Fibroblast of skin of back (primary cell): ENCODE data around the gene RAD52.
"Not testable (repeated sequence)": the region's sequence is repeated elsewhere in the genome, so short reads cannot be mapped to it uniquely, and the experiment has no call there.

Source experiments
- DNase-seq: peaks from one replicate; pipeline ENCODE4 v3.0.0-alpha.2; 2013

RAD52 gene

GRCh38 chr12:966724-967123, 17.2 kb upstream of the RAD52 start:
- DNase-seq: no peak

GRCh38 chr12:958588-959123, 9.2 kb upstream of the RAD52 start:
- peak; percentile 62 for DNase-seq

- no peak for DNase-seq
Measured at GRCh38 chr12:955939-956338, 6.4 kb upstream of the RAD52 start.

- DNase-seq: peak; percentile 9
Measured at GRCh38 chr12:954741-955140, 5.2 kb upstream of the RAD52 start.

GRCh38 chr12:953776-954175, 4.3 kb upstream of the RAD52 start:
- DNase-seq: peak; percentile 82

- DNase-seq: no peak
Measured at GRCh38 chr12:951176-951575, 1.7 kb upstream of the RAD52 start.

- no peak for DNase-seq
Measured at GRCh38 chr12:948238-948637, 1.3 kb downstream of the RAD52 start.

GRCh38 chr12:946631-947030, 2.9 kb downstream of the RAD52 start:
- peak; percentile 40 for DNase-seq

GRCh38 chr12:946212-946611, 3.3 kb downstream of the RAD52 start:
- peak; percentile 28 for DNase-seq

GRCh38 chr12:944211-944610, 5.3 kb downstream of the RAD52 start:
- no peak for DNase-seq

GRCh38 chr12:943051-943450, 6.4 kb downstream of the RAD52 start:
- no peak for DNase-seq

GRCh38 chr12:938810-939209, 10.7 kb downstream of the RAD52 start:
- no peak for DNase-seq

GRCh38 chr12:936377-937345, 12.8 kb downstream of the RAD52 start:
- no peak for DNase-seq

GRCh38 chr12:935891-936290, 13.6 kb downstream of the RAD52 start:
- DNase-seq: not testable (repeated sequence)

GRCh38 chr12:931591-931990, 17.9 kb downstream of the RAD52 start:
- DNase-seq: no peak

GRCh38 chr12:931060-931459, 18.4 kb downstream of the RAD52 start:
- DNase-seq: no peak

GRCh38 chr12:926641-927040, 22.9 kb downstream of the RAD52 start:
- DNase-seq: no peak

- DNase-seq: no peak
Measured at GRCh38 chr12:922285-922684, 27.2 kb downstream of the RAD52 start.

GRCh38 chr12:920676-921075, 28.8 kb downstream of the RAD52 start:
- no peak for DNase-seq

- no peak for DNase-seq
Measured at GRCh38 chr12:916712-917445, 32.6 kb downstream of the RAD52 start.

GRCh38 chr12:916240-916639, 33.3 kb downstream of the RAD52 start:
- no peak for DNase-seq

GRCh38 chr12:915090-915489, 34.4 kb downstream of the RAD52 start:
- no peak for DNase-seq

GRCh38 chr12:913919-914698, 35.4 kb downstream of the RAD52 start:
- peak; percentile 58 for DNase-seq
